PC-3 (cell line): ENCODE data around the gene PITRM1. TPM values are rescaled to one million over a fixed set of nuclear protein-coding genes. Genes with fewer than 3 reads are reported as not detected.

ENCODE experiments used
- ATAC-seq: fragments of 200-7000 bp; cut with Tn5 transposase; 2 replicates; pipeline ENCODE4 v1.9.1; 2020; ENCODE audit warnings: mild to moderate bottlenecking, moderate library complexity
- BruUV-seq: library from RNA; stranded (reverse); fragments of 400-500 nt; replicated peaks from 2 replicates; lab custom pipeline; 2021; lab: Mats Ljungman, UMichigan
- CTCF ChIA-PET: fragments of 300-600 bp; sonication (Branson Sonifier 250); formaldehyde crosslinking; loops from one replicate; lab custom pipeline; 2022; ENCODE audit warnings: antibody characterized with exemption; lab: Charles Lee
- POLR2A ChIA-PET: fragments of 300-600 bp; sonication (Branson Sonifier 250); formaldehyde crosslinking; loops from one replicate; lab custom pipeline; 2022; ENCODE audit warnings: antibody characterized with exemption; ENCODE audit not compliant: unreplicated experiment; lab: Charles Lee
- DNase-seq: peaks from one replicate; pipeline ENCODE4 v3.0.0-alpha.2; 2015
- H2AFZ ChIP-seq: fragments of 300-600 bp; sonication (generic); 2 replicates; pipeline ENCODE4 v1.6.0; 2016; ENCODE audit warnings: antibody characterized with exemption, low read length
- H3F3A ChIP-seq: fragments of 300-600 bp; sonication (generic); one replicate; pipeline ENCODE4 v1.6.0; 2017; ENCODE audit warnings: antibody characterized with exemption, low read length, control low read depth, mild to moderate bottlenecking; ENCODE audit not compliant: unreplicated experiment
- H3K27ac ChIP-seq: fragments of 300-600 bp; sonication (generic); 2 replicates; pipeline ENCODE4 v1.5.1; 2016; ENCODE audit warnings: mild to moderate bottlenecking, low read length
- H3K27me3 ChIP-seq: fragments of 300-600 bp; sonication (generic); 2 replicates; pipeline ENCODE4 v1.6.1; 2016; ENCODE audit warnings: low read length, mixed read lengths
- H3K36me3 ChIP-seq: fragments of 300-600 bp; sonication (generic); 2 replicates; pipeline ENCODE4 v1.6.1; 2016; ENCODE audit warnings: low read depth, mixed run types, low read length, mixed read lengths
- H3K4me1 ChIP-seq: fragments of 300-600 bp; sonication (generic); 2 replicates; pipeline ENCODE4 v1.5.1; 2016; ENCODE audit warnings: low read length; ENCODE audit not compliant: insufficient read depth
- H3K4me2 ChIP-seq: fragments of 300-600 bp; sonication (generic); 2 replicates; pipeline ENCODE4 v1.6.0; 2016; ENCODE audit warnings: low read length
- H3K4me3 ChIP-seq: fragments of 300-600 bp; sonication (generic); 2 replicates; pipeline ENCODE4 v1.5.1; 2016; ENCODE audit warnings: mild to moderate bottlenecking, low read length, mixed read lengths
- H3K79me2 ChIP-seq: fragments of 300-600 bp; sonication (generic); 2 replicates; pipeline ENCODE4 v1.6.1; 2017; ENCODE audit warnings: low read length, mixed read lengths
- H3K9ac ChIP-seq: fragments of 300-600 bp; sonication (generic); 2 replicates; pipeline ENCODE4 v1.6.0; 2016; ENCODE audit warnings: mild to moderate bottlenecking, low read length
- H3K9me2 ChIP-seq: fragments of 300-600 bp; sonication (generic); replicated peaks from 2 replicates; pipeline ENCODE4 v1.6.1; 2016; ENCODE audit warnings: mixed run types, low read length, mixed read lengths
- H3K9me3 ChIP-seq: fragments of 300-600 bp; sonication (generic); 2 replicates; pipeline ENCODE4 v1.6.1; 2016; ENCODE audit warnings: low read length, mixed read lengths
- H4K20me1 ChIP-seq: fragments of 300-600 bp; sonication (generic); 2 replicates; pipeline ENCODE4 v1.6.1; 2016; ENCODE audit warnings: low read length, mixed read lengths
- EZH2 ChIP-seq: fragments of 300-600 bp; sonication (generic); IDR thresholded peaks from one replicate; pipeline ENCODE4 v1.6.1; 2017; ENCODE audit warnings: antibody characterized with exemption, mild to moderate bottlenecking, low read length; ENCODE audit not compliant: unreplicated experiment
- EZH2phosphoT487 ChIP-seq: fragments of 300-600 bp; sonication (generic); IDR thresholded peaks from 2 replicates; pipeline ENCODE4 v1.6.1; 2018; ENCODE audit warnings: mild to moderate bottlenecking, antibody characterized with exemption, low read length, borderline replicate concordance
- intact Hi-C: fragments of 100-400 bp; cut with micrococcal nuclease; formaldehyde crosslinking; loops from 2 replicates; pipeline ENCODE4 v1.9.0; 2023
- total RNA-seq: library from RNA; depleted of rRNA; stranded (reverse); fragments of >200 nt; gene quantifications from 2 replicates; pipeline ENCODE4 v1.2.3, GENCODE V29; 2014
- TF ChIP-seq, protein P1 (sequence below): fragments of 300-600 bp; sonication (generic); conservative IDR thresholded peaks from 2 replicates; pipeline ENCODE4 v1.5.1; 2017; ENCODE audit warnings: antibody characterized with exemption, low read depth, mild to moderate bottlenecking, low read length

The PITRM1 gene
- total RNA-seq, 1 experiment from 2014 or later, result 73.2 TPM

DNA sequence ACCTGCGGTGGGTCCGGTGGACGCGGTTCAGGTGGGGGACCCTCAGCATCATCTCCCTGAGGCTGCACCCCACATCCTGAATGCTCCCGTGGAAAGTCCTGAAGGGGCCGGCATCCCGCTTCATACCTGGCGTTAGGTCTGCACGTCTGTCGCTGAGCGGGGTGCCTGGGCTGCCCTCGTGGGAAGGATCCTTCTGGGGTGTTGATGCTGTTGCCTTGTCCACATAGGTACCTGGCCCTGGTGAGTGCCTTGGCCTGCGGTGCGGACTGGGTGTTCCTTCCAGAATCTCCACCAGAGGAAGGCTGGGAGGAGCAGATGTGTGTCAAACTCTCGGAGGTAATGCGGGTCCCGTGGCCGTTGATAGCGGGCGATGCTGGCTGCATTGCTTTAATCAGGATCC lies 67.4 kb downstream of the PITRM1 start:
- H3K4me3 ChIP-seq, result no peak overlapping the region
- no peaks in the 10 kb centered on the region for H3K79me2 ChIP-seq
- no peaks in the 10 kb centered on the region; the same call in 1 of the 2 replicates for H3K36me3 ChIP-seq
- intact Hi-C loops, result no loop called here
- no peak overlapping the region for H2AFZ ChIP-seq
- no peak overlapping the region for H3K27ac ChIP-seq
- H3K9me3 ChIP-seq, result no peaks in the 10 kb centered on the region
- no peaks in the 10 kb centered on the region for H4K20me1 ChIP-seq
- TF ChIP-seq, protein P1, sequence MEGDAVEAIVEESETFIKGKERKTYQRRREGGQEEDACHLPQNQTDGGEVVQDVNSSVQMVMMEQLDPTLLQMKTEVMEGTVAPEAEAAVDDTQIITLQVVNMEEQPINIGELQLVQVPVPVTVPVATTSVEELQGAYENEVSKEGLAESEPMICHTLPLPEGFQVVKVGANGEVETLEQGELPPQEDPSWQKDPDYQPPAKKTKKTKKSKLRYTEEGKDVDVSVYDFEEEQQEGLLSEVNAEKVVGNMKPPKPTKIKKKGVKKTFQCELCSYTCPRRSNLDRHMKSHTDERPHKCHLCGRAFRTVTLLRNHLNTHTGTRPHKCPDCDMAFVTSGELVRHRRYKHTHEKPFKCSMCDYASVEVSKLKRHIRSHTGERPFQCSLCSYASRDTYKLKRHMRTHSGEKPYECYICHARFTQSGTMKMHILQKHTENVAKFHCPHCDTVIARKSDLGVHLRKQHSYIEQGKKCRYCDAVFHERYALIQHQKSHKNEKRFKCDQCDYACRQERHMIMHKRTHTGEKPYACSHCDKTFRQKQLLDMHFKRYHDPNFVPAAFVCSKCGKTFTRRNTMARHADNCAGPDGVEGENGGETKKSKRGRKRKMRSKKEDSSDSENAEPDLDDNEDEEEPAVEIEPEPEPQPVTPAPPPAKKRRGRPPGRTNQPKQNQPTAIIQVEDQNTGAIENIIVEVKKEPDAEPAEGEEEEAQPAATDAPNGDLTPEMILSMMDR, result no peak
- TF ChIP-seq EZH2, result no peak
- no peak for TF ChIP-seq EZH2phosphoT487
- ChIA-PET POLR2A (no interaction called here), CTCF (no interaction called here)
- H3K4me2 ChIP-seq, result no peak overlapping the region
- H3F3A ChIP-seq, result no peaks in the 10 kb centered on the region
- no peaks in the 10 kb centered on the region for H3K27me3 ChIP-seq
- no peaks in the 10 kb centered on the region for H3K4me1 ChIP-seq
- DNase-seq, result no peak
- no peaks in the 10 kb centered on the region for H3K9me2 ChIP-seq
- ATAC-seq, result no peak
- H3K9ac ChIP-seq, result no peak overlapping the region
- no TSS peak for BruUV-seq

- Histone ChIP-seq H3K9ac (no peak overlapping the region), H3K4me3 (no peak overlapping the region), H2AFZ (no peak overlapping the region), H3K36me3 (no peaks in the 10 kb centered on the region; the same call in 1 of the 2 replicates), H3K4me1 (no peaks in the 10 kb centered on the region), H3K9me2 (no peaks in the 10 kb centered on the region), H3K9me3 (no peaks in the 10 kb centered on the region), H3K4me2 (no peak overlapping the region), H4K20me1 (no peaks in the 10 kb centered on the region), H3F3A (no peaks in the 10 kb centered on the region), H3K27me3 (no peaks in the 10 kb centered on the region), H3K79me2 (peaks cover 4% of the 10 kb centered on the region; the same call in 1 of the 2 replicates), H3K27ac (no peak overlapping the region)
- ATAC-seq (no peak), DNase-seq (no peak)
- TF ChIP-seq EZH2, result no peak
- TF ChIP-seq, protein P1, result no peak
- TF ChIP-seq EZH2phosphoT487, result no peak
- CTCF ChIA-PET, result no interaction called here
- POLR2A ChIA-PET, result no interaction called here
- no TSS peak for BruUV-seq
- intact Hi-C loops, result no loop called here
Measured at GRCh38 chr10:3104251-3104918, 68.2 kb downstream of the PITRM1 start.

DNA sequence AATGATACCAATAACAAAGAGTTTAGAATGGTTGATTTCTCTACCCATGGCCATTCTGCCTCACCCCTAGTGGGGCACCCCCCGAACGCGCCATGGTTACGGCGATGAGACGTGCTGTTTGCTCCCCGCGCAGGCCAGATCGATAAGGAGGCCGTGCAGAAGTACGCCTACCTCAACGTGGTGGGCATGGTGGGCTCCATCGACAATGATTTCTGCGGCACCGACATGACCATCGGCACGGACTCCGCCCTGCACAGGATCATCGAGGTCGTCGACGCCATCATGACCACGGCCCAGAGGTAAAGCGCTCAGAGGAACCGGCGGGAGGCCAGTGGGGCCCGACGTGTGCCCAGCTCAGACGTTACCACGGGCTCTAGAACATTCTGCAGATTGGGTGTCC lies 68.9 kb downstream of the PITRM1 start:
- Histone ChIP-seq H3K27ac (peak overlapping the region; percentile 23; the same call in 1 of the 2 replicates), H3K4me2 (no peak overlapping the region)
- TF ChIP-seq, protein P1, result no peak
- TF ChIP-seq EZH2phosphoT487, result no peak
- no peak for TF ChIP-seq EZH2

More for the DNA sequence above, 68.9 kb downstream of the PITRM1 start:
- intact Hi-C loops, result no loop called here
- Histone ChIP-seq H2AFZ (no peak overlapping the region), H3K4me3 (no peak overlapping the region), H3K27me3 (no peaks in the 10 kb centered on the region), H3K9me3 (no peaks in the 10 kb centered on the region), H4K20me1 (no peaks in the 10 kb centered on the region), H3K36me3 (no peaks in the 10 kb centered on the region; the same call in 1 of the 2 replicates), H3F3A (no peaks in the 10 kb centered on the region), H3K79me2 (peaks cover 11% of the 10 kb centered on the region; the same call in 1 of the 2 replicates), H3K9me2 (no peaks in the 10 kb centered on the region), H3K4me1 (no peaks in the 10 kb centered on the region), H3K9ac (no peak overlapping the region)
- ATAC-seq (no peak), DNase-seq (no peak)
- CTCF ChIA-PET, result no interaction called here
- no TSS peak for BruUV-seq
- POLR2A ChIA-PET, result no interaction called here
